DLD1 (cell line): Measurements from ENCODE around the gene SHC3.

Experiments used
- in situ Hi-C: cut with HindIII; loops from 2 replicates; pipeline ENCODE4 v1.10.0; 2017; ENCODE audit warnings: low sequenced_read_pairs

SHC3 gene

GRCh38 chr9:89186960-89187359 lies 8.3 kb upstream of the SHC3 start:
- in situ Hi-C loops: no loop called here

GRCh38 chr9:89185980-89186379 lies 7.4 kb upstream of the SHC3 start:
- in situ Hi-C loops: no loop called here

- in situ Hi-C loops: no loop called here
These were observed 4.5 kb upstream of the SHC3 start for GRCh38 chr9:89183146-89183545.

- in situ Hi-C loops: no loop called here
These were observed 3.8 kb upstream of the SHC3 start for GRCh38 chr9:89182369-89182768.

GRCh38 chr9:89179895-89180734 lies 1.5 kb upstream of the SHC3 start:
- in situ Hi-C loops: no loop called here

GRCh38 chr9:89179540-89179894 lies 899 bp upstream of the SHC3 start:
- in situ Hi-C loops: no loop called here

- in situ Hi-C loops: no loop called here
These were observed 367 bp upstream of the SHC3 start for GRCh38 chr9:89178830-89179539.

GRCh38 chr9:89177012-89177943 lies 1.3 kb downstream of the SHC3 start:
- in situ Hi-C loops: no loop called here

GRCh38 chr9:89175828-89176261 lies 2.8 kb downstream of the SHC3 start:
- in situ Hi-C loops: no loop called here

GRCh38 chr9:89174291-89174690 lies 4.3 kb downstream of the SHC3 start:
- in situ Hi-C loops: no loop called here

- in situ Hi-C loops: no loop called here
These were observed 5.5 kb downstream of the SHC3 start for GRCh38 chr9:89173072-89173471.

- in situ Hi-C loops: no loop called here
These were observed 6.2 kb downstream of the SHC3 start for GRCh38 chr9:89172398-89172797.

- in situ Hi-C loops: no loop called here
These were observed 6.9 kb downstream of the SHC3 start for GRCh38 chr9:89171693-89172092.

GRCh38 chr9:89171231-89171630 lies 7.4 kb downstream of the SHC3 start:
- in situ Hi-C loops: no loop called here

- in situ Hi-C loops: no loop called here
These were observed 9.5 kb downstream of the SHC3 start for GRCh38 chr9:89168901-89169813.

- in situ Hi-C loops: no loop called here
These were observed 10.8 kb downstream of the SHC3 start for GRCh38 chr9:89167788-89168187.

- in situ Hi-C loops: no loop called here
These were observed 11.8 kb downstream of the SHC3 start for GRCh38 chr9:89166852-89167251.

GRCh38 chr9:89165880-89166279 lies 12.7 kb downstream of the SHC3 start:
- in situ Hi-C loops: no loop called here

- in situ Hi-C loops: no loop called here
These were observed 13.3 kb downstream of the SHC3 start for GRCh38 chr9:89165341-89165740.

GRCh38 chr9:89161221-89161620 lies 17.4 kb downstream of the SHC3 start:
- in situ Hi-C loops: no loop called here
